NCI-H2029 (cell line): ENCODE results near the gene ITGAE.
A peak's percentile ranks its signal among the peaks of the same experiment; 100 is the strongest.
"Not testable (repeated sequence)": the region's sequence is repeated elsewhere in the genome, so short reads cannot be mapped to it uniquely, and the experiment has no call there.

ENCODE experiments used
- DNase-seq: peaks from one replicate; lab custom pipeline; 2025; lab: John Stamatoyannopoulos, UW

ITGAE gene

GRCh38 chr17:3729881-3730280 is 71.1 kb downstream of the ITGAE start:
- DNase-seq: no peak

- DNase-seq: not testable (repeated sequence)
These were observed 72.9 kb downstream of the ITGAE start for GRCh38 chr17:3728099-3728498.

GRCh38 chr17:3727041-3727440 is 73.9 kb downstream of the ITGAE start:
- DNase-seq: no peak

GRCh38 chr17:3724378-3725077 is 76.5 kb downstream of the ITGAE start:
- DNase-seq: no peak

GRCh38 chr17:3723556-3724377 is 77.2 kb downstream of the ITGAE start, which contains the start of gene HASPIN:
HASPIN (plus strand) TSS chr17:3723903; CDS start chr17:3723936, 33 bp downstream.
- peak; percentile 65 for DNase-seq

- no peak for DNase-seq
These were observed 77.8 kb downstream of the ITGAE start for GRCh38 chr17:3723188-3723555.

GRCh38 chr17:3722716-3723115 is 78.3 kb downstream of the ITGAE start:
- DNase-seq: no peak

- no peak for DNase-seq
These were observed 81.7 kb downstream of the ITGAE start for GRCh38 chr17:3719265-3719664.

GRCh38 chr17:3718201-3718600 is 82.8 kb downstream of the ITGAE start:
- no peak for DNase-seq

- DNase-seq: no peak
These were observed 85.7 kb downstream of the ITGAE start for GRCh38 chr17:3715296-3715695.

- DNase-seq: no peak
These were observed 88.1 kb downstream of the ITGAE start for GRCh38 chr17:3712811-3713463.

GRCh38 chr17:3710951-3711383 is 90.0 kb downstream of the ITGAE start:
- no peak for DNase-seq

GRCh38 chr17:3708366-3708765 is 92.6 kb downstream of the ITGAE start:
- DNase-seq: no peak

GRCh38 chr17:3705718-3705984 is 95.3 kb downstream of the ITGAE start:
- not testable (repeated sequence) for DNase-seq

GRCh38 chr17:3704931-3705717 is 95.9 kb downstream of the ITGAE start:
- DNase-seq: no peak

GRCh38 chr17:3702041-3702539 is 98.9 kb downstream of the ITGAE start:
- not testable (repeated sequence) for DNase-seq

- no peak for DNase-seq
These were observed 101.0 kb downstream of the ITGAE start for GRCh38 chr17:3699951-3700350.

GRCh38 chr17:3698139-3698538 is 102.8 kb downstream of the ITGAE start:
- no peak for DNase-seq

GRCh38 chr17:3697103-3697476 is 103.9 kb downstream of the ITGAE start:
- no peak for DNase-seq

GRCh38 chr17:3695723-3696411 is 105.1 kb downstream of the ITGAE start, which contains the start of gene P2RX5:
P2RX5 (minus strand) TSS chr17:3696155; CDS start chr17:3696005, 150 bp downstream.
- no peak for DNase-seq

- no peak for DNase-seq
These were observed 105.8 kb downstream of the ITGAE start for GRCh38 chr17:3695129-3695722.
